ENCODE measurements around the gene NEUROD2. TPM values are rescaled to one million over a fixed set of nuclear protein-coding genes. Genes with fewer than 3 reads are reported as not detected.
A peak's percentile ranks its signal among the peaks of the same experiment; 100 is the strongest.

NEUROD2 gene
- polyA plus RNA-seq, 2 of the 4 experiments (the other 2 are of a cell fraction): not detected

DNA sequence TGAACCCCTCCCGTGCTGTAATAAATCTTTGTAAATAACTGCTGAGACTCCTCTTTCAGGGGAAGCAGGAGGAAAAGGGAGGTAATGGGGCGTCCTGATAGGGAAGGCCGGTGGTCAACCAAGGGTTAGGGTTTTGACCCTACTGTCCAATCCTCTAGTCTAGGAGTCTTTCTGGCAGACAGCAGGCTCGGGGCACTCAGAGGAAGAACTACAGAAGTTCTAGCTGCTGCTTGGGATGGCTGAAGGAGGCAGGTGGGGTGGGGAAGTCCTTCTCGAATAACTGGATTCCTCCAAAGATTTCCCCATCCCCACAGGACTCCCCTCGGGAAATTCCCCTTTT, 28.8 kb upstream of the NEUROD2 start:
- WGBS (ENCODE audit: missing lambda C conversion rate): 38% methylated on average over 6 of the region's 6 CpGs
- DNase-seq (ENCODE audit: low read depth in 1 of 2, low spot score in 1 of 2) (no peak), FAIRE-seq (no peak), ATAC-seq (peak; percentile 4 to 11; a peak in 3 of 6 replicates)
- ChIA-PET CTCF (interaction anchor here (43.0 to 58.8 kb wide), 3 partner anchors 2 to 48 kb away, joined by 1391 to 1581 read pairs (median 1581); partner anchors contain the start of genes ERBB2, NEUROD2, PGAP3 and PNMT), POLR2A (no interaction called here)
- Histone ChIP-seq H3K27ac (peak overlapping the region; percentile 87 to 93), H3K4me1 (peaks cover 29% of the 10 kb centered on the region), H3K9me3 (no peaks in the 10 kb centered on the region), H3K4me3 (peak overlapping the region; percentile 82), H3K4me2 (peak overlapping the region; percentile 92)
- TF ChIP-seq KDM1A (IDR thresholded peaks at IDR 0.05; ENCODE audit: low read depth) (no peak), HDAC2 (IDR thresholded peaks at IDR 0.05) (no peak)
- TF ChIP-seq, protein P1, sequence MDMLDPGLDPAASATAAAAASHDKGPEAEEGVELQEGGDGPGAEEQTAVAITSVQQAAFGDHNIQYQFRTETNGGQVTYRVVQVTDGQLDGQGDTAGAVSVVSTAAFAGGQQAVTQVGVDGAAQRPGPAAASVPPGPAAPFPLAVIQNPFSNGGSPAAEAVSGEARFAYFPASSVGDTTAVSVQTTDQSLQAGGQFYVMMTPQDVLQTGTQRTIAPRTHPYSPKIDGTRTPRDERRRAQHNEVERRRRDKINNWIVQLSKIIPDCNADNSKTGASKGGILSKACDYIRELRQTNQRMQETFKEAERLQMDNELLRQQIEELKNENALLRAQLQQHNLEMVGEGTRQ (IDR thresholded peaks at IDR 0.05): no peak

DNA sequence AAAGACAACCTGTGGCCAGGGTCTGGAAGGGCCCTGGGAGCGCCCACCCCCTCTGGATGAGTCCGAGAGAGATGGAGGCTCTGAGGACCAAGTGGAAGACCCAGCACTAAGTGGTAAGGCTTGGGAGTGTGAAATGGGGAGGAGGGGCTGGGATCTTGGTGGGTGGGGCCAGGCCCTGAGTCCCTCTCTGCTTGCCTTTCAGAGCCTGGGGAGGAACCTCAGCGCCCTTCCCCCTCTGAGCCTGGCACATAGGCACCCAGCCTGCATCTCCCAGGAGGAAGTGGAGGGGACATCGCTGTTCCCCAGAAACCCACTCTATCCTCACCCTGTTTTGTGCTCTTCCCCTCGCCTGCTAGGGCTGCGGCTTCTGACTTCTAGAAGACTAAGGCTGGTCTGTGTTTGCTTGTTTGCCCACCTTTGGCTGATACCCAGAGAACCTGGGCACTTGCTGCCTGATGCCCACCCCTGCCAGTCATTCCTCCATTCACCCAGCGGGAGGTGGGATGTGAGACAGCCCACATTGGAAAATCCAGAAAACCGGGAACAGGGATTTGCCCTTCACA, 28.0 kb upstream of the NEUROD2 start:
- FAIRE-seq (no peak), DNase-seq (ENCODE audit: low read depth in 1 of 2, low spot score in 1 of 2) (no peak), ATAC-seq (no peak)
- POLR2A ChIA-PET: no interaction called here
- Histone ChIP-seq H3K27ac (peak overlapping the region in 1 of 2 experiments; percentile 93; a peak in 2 of 6 replicates), H3K9me3 (no peaks in the 10 kb centered on the region), H3K4me2 (no peak overlapping the region; the same call in 2 of the 3 replicates), H3K4me1 (peaks cover 29% of the 10 kb centered on the region), H3K4me3 (no peak overlapping the region)
- 73% methylated on average over 8 of the region's 8 CpGs for WGBS (ENCODE audit: missing lambda C conversion rate)
- TF ChIP-seq RCOR1 (IDR thresholded peaks at IDR 0.05; ENCODE audit: low read depth, low read length) (no peak), HOXA7 (CRISPR knock-in tag; IDR thresholded peaks at IDR 0.05) (no peak), NFE2L2 (conservative IDR thresholded peaks at IDR 0.05; ENCODE audit: low read length) (no peak), ESRRA (IDR thresholded peaks at IDR 0.05; ENCODE audit: borderline replicate concordance, low read length) (no peak), NPAS2 (CRISPR knock-in tag; IDR thresholded peaks at IDR 0.05; ENCODE audit: borderline replicate concordance) (no peak), CBX2 (IDR thresholded peaks at IDR 0.05; ENCODE audit: borderline replicate concordance, low read depth) (no peak), RNF2 (IDR thresholded peaks at IDR 0.05; ENCODE audit: borderline replicate concordance, low read depth) (no peak), MAX (IDR thresholded peaks at IDR 0.05) (no peak), MAFK (IDR thresholded peaks at IDR 0.05; ENCODE audit: partially characterized antibody) (no peak), GATA3 (IDR thresholded peaks at IDR 0.05; ENCODE audit: borderline replicate concordance) (no peak), CHD4 (IDR thresholded peaks at IDR 0.05; ENCODE audit: borderline replicate concordance) (no peak), RAD21 (conservative IDR thresholded peaks at IDR 0.05 in 1 of 2, IDR thresholded peaks at IDR 0.05 in 1 of 2) (no peak)
- TF ChIP-seq, protein P1 (IDR thresholded peaks at IDR 0.05): no peak
- TF ChIP-seq, protein P2, sequence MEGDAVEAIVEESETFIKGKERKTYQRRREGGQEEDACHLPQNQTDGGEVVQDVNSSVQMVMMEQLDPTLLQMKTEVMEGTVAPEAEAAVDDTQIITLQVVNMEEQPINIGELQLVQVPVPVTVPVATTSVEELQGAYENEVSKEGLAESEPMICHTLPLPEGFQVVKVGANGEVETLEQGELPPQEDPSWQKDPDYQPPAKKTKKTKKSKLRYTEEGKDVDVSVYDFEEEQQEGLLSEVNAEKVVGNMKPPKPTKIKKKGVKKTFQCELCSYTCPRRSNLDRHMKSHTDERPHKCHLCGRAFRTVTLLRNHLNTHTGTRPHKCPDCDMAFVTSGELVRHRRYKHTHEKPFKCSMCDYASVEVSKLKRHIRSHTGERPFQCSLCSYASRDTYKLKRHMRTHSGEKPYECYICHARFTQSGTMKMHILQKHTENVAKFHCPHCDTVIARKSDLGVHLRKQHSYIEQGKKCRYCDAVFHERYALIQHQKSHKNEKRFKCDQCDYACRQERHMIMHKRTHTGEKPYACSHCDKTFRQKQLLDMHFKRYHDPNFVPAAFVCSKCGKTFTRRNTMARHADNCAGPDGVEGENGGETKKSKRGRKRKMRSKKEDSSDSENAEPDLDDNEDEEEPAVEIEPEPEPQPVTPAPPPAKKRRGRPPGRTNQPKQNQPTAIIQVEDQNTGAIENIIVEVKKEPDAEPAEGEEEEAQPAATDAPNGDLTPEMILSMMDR (IDR thresholded peaks at IDR 0.05): no peak
- CTCF ChIA-PET: interaction anchor here (0.7 to 58.8 kb wide), 9 partner anchors 1 to 237 kb away, joined by 3 to 1581 read pairs (median 16); partner anchors contain the start of genes ERBB2, NEUROD2, PGAP3 and PNMT

GRCh38 chr17:39634384-39634871, 26.7 kb upstream of the NEUROD2 start:
- ChIA-PET CTCF (interaction anchor here (0.6 to 58.8 kb wide), 16 partner anchors 0 to 582 kb away, joined by 3 to 1581 read pairs (median 6); partner anchors contain the start of genes ERBB2, MIEN1, NEUROD2 and PGAP3), POLR2A (no interaction called here)
- no peaks in the 10 kb centered on the region for H3K9me3 ChIP-seq
- DNase-seq (ENCODE audit: low read depth in 1 of 2, low spot score in 1 of 2) (peak; percentile 68 to 85), ATAC-seq (peak; percentile 8 to 48; a peak in 3 of 6 replicates), FAIRE-seq (no peak)
- H3K27ac ChIP-seq: no peak overlapping the region
- H3K4me2 ChIP-seq: no peak overlapping the region
- H3K4me3 ChIP-seq: no peak overlapping the region
- H3K4me1 ChIP-seq: peaks cover 23% of the 10 kb centered on the region
- WGBS (ENCODE audit: missing lambda C conversion rate): 36% methylated on average over 2 of the region's 2 CpGs
- TF ChIP-seq RAD21 (conservative IDR thresholded peaks at IDR 0.05 in 1 of 2, IDR thresholded peaks at IDR 0.05 in 1 of 2) (peak; percentile 11 to 38; a peak in 2 of 5 replicates), SMC3 (IDR thresholded peaks at IDR 0.05) (peak; percentile 49; the same call in 2 of the 3 replicates), CBX8 (IDR thresholded peaks at IDR 0.05) (no peak), MAFK (IDR thresholded peaks at IDR 0.05; ENCODE audit: partially characterized antibody) (no peak), SREBF2 (IDR thresholded peaks at IDR 0.05) (no peak), CBX2 (IDR thresholded peaks at IDR 0.05; ENCODE audit: borderline replicate concordance, low read depth) (no peak), KDM5A (IDR thresholded peaks at IDR 0.05) (no peak), FOSL2 (IDR thresholded peaks at IDR 0.05) (no peak), FOSL2 (CRISPR knock-in tag; IDR thresholded peaks at IDR 0.05) (no peak)
- TF ChIP-seq, protein P2 (IDR thresholded peaks at IDR 0.05): peak; percentile 87
